Caco-2 (cell line): ENCODE results near the gene TMTC2. TPM values are rescaled to one million over a fixed set of nuclear protein-coding genes. Genes with fewer than 3 reads are reported as not detected.

ENCODE experiments used
- BruUV-seq: library from RNA; stranded (reverse); fragments of 400-500 nt; replicated peaks from 2 replicates; lab custom pipeline; 2021; lab: Mats Ljungman, UMichigan
- CTCF ChIA-PET: fragments of 300-600 bp; sonication (Branson Sonifier 250); formaldehyde crosslinking; loops from one replicate; lab custom pipeline; 2022; ENCODE audit warnings: antibody characterized with exemption; lab: Charles Lee
- POLR2A ChIA-PET: fragments of 300-600 bp; sonication (Branson Sonifier 250); formaldehyde crosslinking; loops from one replicate; lab custom pipeline; 2022; ENCODE audit warnings: antibody characterized with exemption; lab: Charles Lee
- DNase-seq, 2 experiments: peaks; one replicate each; pipeline versions ENCODE4 v3.0.0 to v3.0.0-alpha.2; 2020 to 2022
- H3K27me3 ChIP-seq: replicated peaks from 2 replicates; pipeline ENCODE4 v1.6.0; 2011; ENCODE audit warnings: low read length; ENCODE audit not compliant: control insufficient read depth, insufficient read depth
- H3K36me3 ChIP-seq: 2 replicates; pipeline ENCODE4 v1.5.1; 2011; ENCODE audit warnings: low read length; ENCODE audit not compliant: control insufficient read depth, insufficient read depth
- H3K4me1 ChIP-seq: fragments of 250-450 bp; sonication (Bioruptor Pico); 2 replicates; pipeline ENCODE4 v1.5.1; 2020; ENCODE audit warnings: mild to moderate bottlenecking
- H3K4me3 ChIP-seq: 2 replicates; pipeline ENCODE4 v1.5.1; 2011; ENCODE audit warnings: low read depth, mild to moderate bottlenecking, control low read depth, low read length
- H3K9me3 ChIP-seq: fragments of 250-450 bp; sonication (Bioruptor Pico); 2 replicates; pipeline ENCODE4 v1.5.1; 2020; ENCODE audit warnings: mild to moderate bottlenecking, moderate library complexity
- H3K27ac Mint-ChIP-seq: one replicate; pipeline ENCODE4 v1.8.0; 2022; ENCODE audit warnings: mixed read lengths; ENCODE audit not compliant: unreplicated experiment
- H3K27me3 Mint-ChIP-seq: one replicate; pipeline ENCODE4 v1.8.0; 2022; ENCODE audit warnings: mixed read lengths; ENCODE audit not compliant: insufficient read depth, unreplicated experiment
- H3K36me3 Mint-ChIP-seq: one replicate; pipeline ENCODE4 v1.8.0; 2022; ENCODE audit warnings: mild to moderate bottlenecking, mixed read lengths; ENCODE audit not compliant: insufficient read depth, unreplicated experiment
- H3K4me1 Mint-ChIP-seq: one replicate; pipeline ENCODE4 v1.8.0; 2022; ENCODE audit warnings: low read depth, mixed read lengths; ENCODE audit not compliant: unreplicated experiment
- H3K4me3 Mint-ChIP-seq: one replicate; pipeline ENCODE4 v1.8.0; 2022; ENCODE audit warnings: mild to moderate bottlenecking, moderate library complexity, mixed read lengths; ENCODE audit not compliant: unreplicated experiment
- H3K9me3 Mint-ChIP-seq: one replicate; pipeline ENCODE4 v1.8.0; 2022; ENCODE audit warnings: mixed read lengths; ENCODE audit not compliant: unreplicated experiment
- CTCF ChIP-seq, 2 experiments: fragments of 200-600 bp in 1 of 2; IDR thresholded peaks; 1 replicate in 1 of 2; 2 replicates in 1 of 2; pipeline versions ENCODE4 v1.5.1 to v1.8.0; 2011 to 2022; ENCODE audit warnings: antibody characterized with exemption in 1 of 2, control low read depth in 1 of 2, inconsistent platforms in 1 of 2, low read depth in 1 of 2, low read length in 1 of 2, mild to moderate bottlenecking in 1 of 2, moderate library complexity in 1 of 2; ENCODE audit not compliant: insufficient read depth in 1 of 2, severe bottlenecking in 1 of 2, unreplicated experiment in 1 of 2
- intact Hi-C: fragments of 100-400 bp; cut with micrococcal nuclease; formaldehyde crosslinking; loops from one replicate; pipeline ENCODE4 v1.10.0; 2022; ENCODE audit not compliant: unreplicated experiment
- total RNA-seq: library from RNA; stranded (reverse); gene quantifications from 2 replicates; pipeline ENCODE4 v1.2.3, GENCODE V29; 2022

TMTC2 gene
- total RNA-seq, 1 experiment from 2014 or later = 2.2 TPM

DNA sequence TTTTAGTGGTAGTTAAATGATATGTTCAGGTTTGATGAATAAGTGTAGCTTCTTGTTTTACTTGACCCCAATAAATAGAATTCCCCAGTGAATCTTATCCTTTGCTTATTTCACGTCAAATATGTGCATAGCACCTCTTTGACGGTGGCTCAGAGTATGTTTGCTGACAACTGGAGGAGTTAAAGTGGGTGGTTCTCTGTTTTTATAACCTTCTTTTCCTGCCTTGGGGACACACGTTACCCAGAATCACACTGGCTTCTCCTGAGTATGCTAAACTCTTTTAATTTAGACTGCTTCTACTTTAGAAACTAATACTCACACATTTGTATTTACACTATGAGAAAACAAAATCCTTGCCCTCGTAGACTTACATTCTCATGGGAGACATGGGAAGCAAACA lies 62.3 kb downstream of the TMTC2 start:
- Histone ChIP-seq H3K4me1 (no peaks in the 10 kb centered on the region), H3K27me3 (no peaks in the 10 kb centered on the region), H3K4me3 (no peak overlapping the region), H3K9me3 (no peaks in the 10 kb centered on the region), H3K36me3 (no peaks in the 10 kb centered on the region)
- Mint-ChIP-seq H3K4me3 (no peak overlapping the region), H3K27ac (no peak overlapping the region), H3K36me3 (no peaks in the 10 kb centered on the region), H3K9me3 (no peaks in the 10 kb centered on the region), H3K4me1 (no peaks in the 10 kb centered on the region), H3K27me3 (no peaks in the 10 kb centered on the region)
- POLR2A ChIA-PET = no interaction called here
- no peak for DNase-seq
- intact Hi-C loops = no loop called here
- no TSS peak for BruUV-seq
- no peak for TF ChIP-seq CTCF (IDR thresholded peaks at IDR 0.05; ENCODE audit: insufficient read depth in 1 of 2, low read depth in 1 of 2, low read length in 1 of 2, severe bottlenecking in 1 of 2, unreplicated experiment in 1 of 2)
- CTCF ChIA-PET = no interaction called here

DNA sequence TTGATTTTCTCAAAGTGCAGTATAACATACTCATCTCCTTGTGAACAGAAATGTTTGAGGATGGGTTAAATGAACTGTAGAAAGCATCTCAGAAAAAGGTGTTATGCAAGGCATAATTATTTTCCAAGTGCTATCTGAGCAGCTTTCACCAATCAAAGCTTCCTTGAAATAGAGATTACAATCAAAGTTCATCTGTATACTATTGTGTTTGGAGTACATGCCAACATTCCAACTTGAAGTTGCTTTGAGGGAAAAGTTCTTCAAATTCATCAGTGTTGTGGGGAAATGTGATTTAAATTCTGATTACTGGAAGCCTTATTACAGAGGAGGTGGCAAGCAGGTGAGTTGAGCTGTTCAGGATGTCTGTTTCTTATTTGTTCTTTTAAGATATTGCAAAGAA lies 68.2 kb downstream of the TMTC2 start:
- Mint-ChIP-seq H3K27ac (no peak overlapping the region), H3K4me3 (no peak overlapping the region), H3K9me3 (no peaks in the 10 kb centered on the region), H3K27me3 (no peaks in the 10 kb centered on the region), H3K36me3 (no peaks in the 10 kb centered on the region), H3K4me1 (no peaks in the 10 kb centered on the region)
- H3K4me3 ChIP-seq = no peak overlapping the region
- DNase-seq = no peak
- no peaks in the 10 kb centered on the region for H3K9me3 ChIP-seq
- TF ChIP-seq CTCF (IDR thresholded peaks at IDR 0.05; ENCODE audit: insufficient read depth in 1 of 2, low read depth in 1 of 2, low read length in 1 of 2, severe bottlenecking in 1 of 2, unreplicated experiment in 1 of 2) = no peak
- H3K4me1 ChIP-seq = no peaks in the 10 kb centered on the region
- ChIA-PET CTCF (no interaction called here), POLR2A (no interaction called here)
- no peaks in the 10 kb centered on the region for H3K36me3 ChIP-seq
- intact Hi-C loops = loop anchor here (5.0 kb wide), 1 partner anchor 68 kb away; the partner anchor contains the start of gene TMTC2
- no peaks in the 10 kb centered on the region for H3K27me3 ChIP-seq
- no TSS peak for BruUV-seq

- BruUV-seq = no TSS peak
- intact Hi-C loops = loop anchor here (5.0 kb wide), 1 partner anchor 69 kb away; the partner anchor contains the start of gene TMTC2
- no peak overlapping the region for H3K4me3 Mint-ChIP-seq
- Histone ChIP-seq H3K9me3 (no peaks in the 10 kb centered on the region), H3K36me3 (no peaks in the 10 kb centered on the region), H3K4me3 (no peak overlapping the region), H3K27me3 (no peaks in the 10 kb centered on the region), H3K4me1 (no peaks in the 10 kb centered on the region)
- ChIA-PET POLR2A (no interaction called here), CTCF (no interaction called here)
- TF ChIP-seq CTCF (IDR thresholded peaks at IDR 0.05; ENCODE audit: insufficient read depth in 1 of 2, low read depth in 1 of 2, low read length in 1 of 2, severe bottlenecking in 1 of 2, unreplicated experiment in 1 of 2) = no peak
- no peak for DNase-seq
- H3K4me1 Mint-ChIP-seq = no peaks in the 10 kb centered on the region
- no peaks in the 10 kb centered on the region for H3K27me3 Mint-ChIP-seq
- H3K36me3 Mint-ChIP-seq = no peaks in the 10 kb centered on the region
- H3K9me3 Mint-ChIP-seq = no peaks in the 10 kb centered on the region
- no peak overlapping the region for H3K27ac Mint-ChIP-seq
Measured at GRCh38 chr12:82756303-82756702, 69.6 kb downstream of the TMTC2 start.
